ENCODE data around the gene SLC36A1. TPM values are rescaled to one million over a fixed set of nuclear protein-coding genes. Genes with fewer than 3 reads are reported as not detected.

The SLC36A1 gene
- total RNA-seq, 1 experiment from 2014 or later: 15.0 TPM

DNA sequence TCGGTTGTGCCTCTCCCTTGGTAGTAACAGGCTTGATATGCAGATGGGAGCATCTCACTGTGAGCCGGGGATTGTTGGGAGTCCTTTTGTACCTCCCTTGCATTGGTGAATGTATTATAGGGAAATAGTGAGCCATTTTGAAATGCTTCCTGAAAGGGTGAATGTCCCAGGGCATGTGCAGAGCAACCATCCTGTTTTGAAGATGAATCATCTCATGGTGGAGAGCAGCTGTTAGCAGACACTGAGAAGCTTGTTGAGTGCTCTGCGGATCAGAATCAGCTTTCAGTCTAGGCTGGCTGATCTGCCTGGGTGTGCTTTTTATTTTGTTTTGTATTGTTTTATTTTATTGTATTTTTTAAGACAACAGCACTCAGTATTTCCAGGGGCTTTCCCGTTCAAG lies 29.7 kb downstream of the SLC36A1 start:
- Histone ChIP-seq H3K79me1 (ENCODE audit: insufficient read depth, low read depth, low read length, poor library complexity, severe bottlenecking) (no peaks in the 10 kb centered on the region), H2AK5ac (ENCODE audit: insufficient read length, low read length) (no peak overlapping the region), H3K9me3 (ENCODE audit: control insufficient read depth, low read depth, low read length) (no peaks in the 10 kb centered on the region), H3K27ac (ENCODE audit: insufficient read length, low read depth, low read length) (no peak overlapping the region), H4K8ac (replicated peaks; ENCODE audit: insufficient read length, low read depth, low read length) (no peak overlapping the region), H4K5ac (ENCODE audit: insufficient read length, low read depth, low read length) (no peak overlapping the region), H3K4me1 (ENCODE audit: insufficient read depth, low read length) (no peaks in the 10 kb centered on the region; the same call in 1 of the 2 replicates), H3K18ac (ENCODE audit: insufficient read length, low read depth, low read length) (no peak overlapping the region), H3K23me2 (ENCODE audit: insufficient read length, low read depth, low read length, poor library complexity, severe bottlenecking) (no peaks in the 10 kb centered on the region), H2AFZ (ENCODE audit: low read length) (no peak overlapping the region), H2BK5ac (ENCODE audit: insufficient read length, low read length) (no peak overlapping the region), H2BK15ac (ENCODE audit: low read depth, low read length) (no peak overlapping the region), H2BK12ac (ENCODE audit: insufficient read length, low read depth, low read length) (no peak overlapping the region), H3K23ac (ENCODE audit: insufficient read length, low read depth, low read length) (no peak overlapping the region), H3K9ac (ENCODE audit: extremely low read depth, insufficient read length, low read length) (no peak overlapping the region), H3K14ac (ENCODE audit: insufficient read depth, low read length) (no peak overlapping the region), H3K79me2 (ENCODE audit: insufficient read depth, low read length) (no peaks in the 10 kb centered on the region), H2BK120ac (ENCODE audit: low read depth, low read length, poor library complexity, severe bottlenecking) (no peak overlapping the region), H3T11ph (ENCODE audit: low read length) (no peak overlapping the region), H4K20me1 (ENCODE audit: control insufficient read depth, insufficient read depth, insufficient read length) (no peaks in the 10 kb centered on the region), H3K56ac (ENCODE audit: insufficient read length, low read depth, low read length) (no peak overlapping the region), H3K4ac (ENCODE audit: low read depth, low read length) (no peak overlapping the region), H4K91ac (ENCODE audit: insufficient read length, low read depth, low read length) (no peak overlapping the region), H2BK20ac (ENCODE audit: low read depth, low read length, poor library complexity, severe bottlenecking) (no peak overlapping the region), H3K27me3 (ENCODE audit: insufficient read depth, low read length) (no peaks in the 10 kb centered on the region), H3K4me2 (ENCODE audit: insufficient read depth, insufficient read length, low read length) (no peak overlapping the region)
- peaks cover 0 to 47% (median 14%) of the 10 kb centered on the region in 3 experiments; a peak in 5 of 7 replicates for H3K36me3 Mint-ChIP-seq (ENCODE audit: insufficient read depth in 1 of 3, low read depth in 3 of 3)
- no peak for DNase-seq
- no peak overlapping the region for H3K4me3 Mint-ChIP-seq
- no peaks in the 10 kb centered on the region for H3K9me3 Mint-ChIP-seq
- peaks cover 16 to 19% of the 10 kb centered on the region in 2 experiments for H3K4me1 Mint-ChIP-seq
- H3K27me3 Mint-ChIP-seq (ENCODE audit: low read depth): no peaks in the 10 kb centered on the region
- no peak overlapping the region for H3K27ac Mint-ChIP-seq
- WGBS (ENCODE audit: extremely low coverage, insufficient read length, low lambda C conversion rate): no CpG with 5 or more reads among the region's 4 CpGs
- TF ChIP-seq, protein P1, sequence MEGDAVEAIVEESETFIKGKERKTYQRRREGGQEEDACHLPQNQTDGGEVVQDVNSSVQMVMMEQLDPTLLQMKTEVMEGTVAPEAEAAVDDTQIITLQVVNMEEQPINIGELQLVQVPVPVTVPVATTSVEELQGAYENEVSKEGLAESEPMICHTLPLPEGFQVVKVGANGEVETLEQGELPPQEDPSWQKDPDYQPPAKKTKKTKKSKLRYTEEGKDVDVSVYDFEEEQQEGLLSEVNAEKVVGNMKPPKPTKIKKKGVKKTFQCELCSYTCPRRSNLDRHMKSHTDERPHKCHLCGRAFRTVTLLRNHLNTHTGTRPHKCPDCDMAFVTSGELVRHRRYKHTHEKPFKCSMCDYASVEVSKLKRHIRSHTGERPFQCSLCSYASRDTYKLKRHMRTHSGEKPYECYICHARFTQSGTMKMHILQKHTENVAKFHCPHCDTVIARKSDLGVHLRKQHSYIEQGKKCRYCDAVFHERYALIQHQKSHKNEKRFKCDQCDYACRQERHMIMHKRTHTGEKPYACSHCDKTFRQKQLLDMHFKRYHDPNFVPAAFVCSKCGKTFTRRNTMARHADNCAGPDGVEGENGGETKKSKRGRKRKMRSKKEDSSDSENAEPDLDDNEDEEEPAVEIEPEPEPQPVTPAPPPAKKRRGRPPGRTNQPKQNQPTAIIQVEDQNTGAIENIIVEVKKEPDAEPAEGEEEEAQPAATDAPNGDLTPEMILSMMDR (conservative IDR thresholded peaks at IDR 0.05): no peak

Measured in H9 (cell line).